ENCODE data around the gene KLHL2.
A peak's percentile ranks its signal among the peaks of the same experiment; 100 is the strongest.

Gene KLHL2

GRCh38 chr4:165191814-165192499 is 15.4 kb upstream of the KLHL2 start:
- H3K27me3 Mint-ChIP-seq: no peaks in the 10 kb centered on the region
- no peak overlapping the region for H3K27ac Mint-ChIP-seq

GRCh38 chr4:165192500-165192898 is 14.9 kb upstream of the KLHL2 start:
- ATAC-seq: no peak
- no peak overlapping the region for H3K27ac Mint-ChIP-seq

More at GRCh38 chr4:165191814-165192499, 15.4 kb upstream of the KLHL2 start:
- ATAC-seq: no peak
- Mint-ChIP-seq H3K9me3 (no peaks in the 10 kb centered on the region), H3K36me3 (no peaks in the 10 kb centered on the region), H3K4me3 (no peak overlapping the region), H3K4me1 (no peaks in the 10 kb centered on the region)

GRCh38 chr4:165192956-165193355 is 14.4 kb upstream of the KLHL2 start:
- no peaks in the 10 kb centered on the region for H3K27me3 Mint-ChIP-seq
- no peak for ATAC-seq
- H3K9me3 Mint-ChIP-seq: no peaks in the 10 kb centered on the region
- no peaks in the 10 kb centered on the region for H3K36me3 Mint-ChIP-seq
- no peaks in the 10 kb centered on the region for H3K4me1 Mint-ChIP-seq
- no peak overlapping the region for H3K27ac Mint-ChIP-seq
- H3K4me3 Mint-ChIP-seq: no peak overlapping the region

More at GRCh38 chr4:165192500-165192898, 14.9 kb upstream of the KLHL2 start:
- H3K4me1 Mint-ChIP-seq: no peaks in the 10 kb centered on the region
- no peak overlapping the region for H3K4me3 Mint-ChIP-seq
- H3K36me3 Mint-ChIP-seq: no peaks in the 10 kb centered on the region
- H3K9me3 Mint-ChIP-seq: no peaks in the 10 kb centered on the region
- H3K27me3 Mint-ChIP-seq: no peaks in the 10 kb centered on the region

GRCh38 chr4:165194368-165194767 is 13.0 kb upstream of the KLHL2 start:
- no peak overlapping the region for H3K4me3 Mint-ChIP-seq
- no peaks in the 10 kb centered on the region for H3K27me3 Mint-ChIP-seq
- H3K36me3 Mint-ChIP-seq: no peaks in the 10 kb centered on the region
- H3K27ac Mint-ChIP-seq: no peak overlapping the region
- no peaks in the 10 kb centered on the region for H3K4me1 Mint-ChIP-seq
- ATAC-seq: no peak
- no peaks in the 10 kb centered on the region for H3K9me3 Mint-ChIP-seq

GRCh38 chr4:165198329-165198728 is 9.0 kb upstream of the KLHL2 start:
- ATAC-seq: no peak
- H3K36me3 Mint-ChIP-seq: no peaks in the 10 kb centered on the region
- no peaks in the 10 kb centered on the region for H3K4me1 Mint-ChIP-seq
- no peak overlapping the region for H3K27ac Mint-ChIP-seq
- H3K27me3 Mint-ChIP-seq: no peaks in the 10 kb centered on the region
- H3K9me3 Mint-ChIP-seq: no peaks in the 10 kb centered on the region
- H3K4me3 Mint-ChIP-seq: no peak overlapping the region

GRCh38 chr4:165199286-165199685 is 8.1 kb upstream of the KLHL2 start:
- Mint-ChIP-seq H3K4me1 (peaks cover 9% of the 10 kb centered on the region), H3K27me3 (no peaks in the 10 kb centered on the region), H3K36me3 (no peaks in the 10 kb centered on the region), H3K4me3 (no peak overlapping the region), H3K9me3 (no peaks in the 10 kb centered on the region), H3K27ac (no peak overlapping the region)
- ATAC-seq: no peak

- ATAC-seq: no peak
- no peaks in the 10 kb centered on the region for H3K9me3 Mint-ChIP-seq
- H3K36me3 Mint-ChIP-seq: no peaks in the 10 kb centered on the region
- H3K4me1 Mint-ChIP-seq: peaks cover 13% of the 10 kb centered on the region
- H3K4me3 Mint-ChIP-seq: no peak overlapping the region
- no peaks in the 10 kb centered on the region for H3K27me3 Mint-ChIP-seq
- no peak overlapping the region for H3K27ac Mint-ChIP-seq
Observed at GRCh38 chr4:165199722-165200121, 7.6 kb upstream of the KLHL2 start.

GRCh38 chr4:165201806-165202205 is 5.6 kb upstream of the KLHL2 start:
- Mint-ChIP-seq H3K9me3 (no peaks in the 10 kb centered on the region), H3K36me3 (no peaks in the 10 kb centered on the region), H3K27ac (no peak overlapping the region), H3K4me1 (peaks cover 33% of the 10 kb centered on the region), H3K4me3 (no peak overlapping the region), H3K27me3 (no peaks in the 10 kb centered on the region)
- no peak for ATAC-seq

GRCh38 chr4:165203541-165204461 is 3.6 kb upstream of the KLHL2 start:
- Mint-ChIP-seq H3K27ac (peak overlapping the region; percentile 70), H3K27me3 (no peaks in the 10 kb centered on the region), H3K4me1 (peaks cover 38% of the 10 kb centered on the region), H3K9me3 (no peaks in the 10 kb centered on the region), H3K36me3 (no peaks in the 10 kb centered on the region), H3K4me3 (peak overlapping the region; percentile 5)
- peak; percentile 14 for ATAC-seq

- Mint-ChIP-seq H3K4me1 (peaks cover 44% of the 10 kb centered on the region), H3K36me3 (no peaks in the 10 kb centered on the region), H3K9me3 (no peaks in the 10 kb centered on the region), H3K27me3 (no peaks in the 10 kb centered on the region), H3K4me3 (peak overlapping the region; percentile 5), H3K27ac (peak overlapping the region; percentile 70)
- peak; percentile 17 for ATAC-seq
Observed at GRCh38 chr4:165204462-165204830, 2.9 kb upstream of the KLHL2 start.

- no peaks in the 10 kb centered on the region for H3K9me3 Mint-ChIP-seq
- peaks cover 65% of the 10 kb centered on the region for H3K4me1 Mint-ChIP-seq
- H3K36me3 Mint-ChIP-seq: no peaks in the 10 kb centered on the region
- peak overlapping the region; percentile 70 for H3K27ac Mint-ChIP-seq
- ATAC-seq: peak; percentile 31
- H3K27me3 Mint-ChIP-seq: no peaks in the 10 kb centered on the region
- H3K4me3 Mint-ChIP-seq: peak overlapping the region; percentile 78
Observed at GRCh38 chr4:165207016-165207430, 338 bp upstream of the KLHL2 start.

GRCh38 chr4:165208221-165208652 is 876 bp downstream of the KLHL2 start:
- peaks cover 75% of the 10 kb centered on the region for H3K4me1 Mint-ChIP-seq
- ATAC-seq: no peak
- peak overlapping the region; percentile 70 for H3K27ac Mint-ChIP-seq
- peak overlapping the region; percentile 84 for H3K4me3 Mint-ChIP-seq
- H3K27me3 Mint-ChIP-seq: no peaks in the 10 kb centered on the region
- no peaks in the 10 kb centered on the region for H3K36me3 Mint-ChIP-seq
- no peaks in the 10 kb centered on the region for H3K9me3 Mint-ChIP-seq

- ATAC-seq: no peak
- H3K9me3 Mint-ChIP-seq: no peaks in the 10 kb centered on the region
- peak overlapping the region; percentile 5 for H3K4me3 Mint-ChIP-seq
- H3K27ac Mint-ChIP-seq: peak overlapping the region; percentile 70
- peaks cover 75% of the 10 kb centered on the region for H3K4me1 Mint-ChIP-seq
- no peaks in the 10 kb centered on the region for H3K36me3 Mint-ChIP-seq
- no peaks in the 10 kb centered on the region for H3K27me3 Mint-ChIP-seq
Observed at GRCh38 chr4:165208741-165209388, 1.5 kb downstream of the KLHL2 start.

GRCh38 chr4:165209796-165210195 is 2.4 kb downstream of the KLHL2 start:
- peaks cover 74% of the 10 kb centered on the region for H3K4me1 Mint-ChIP-seq
- no peak overlapping the region for H3K4me3 Mint-ChIP-seq
- no peaks in the 10 kb centered on the region for H3K27me3 Mint-ChIP-seq
- H3K36me3 Mint-ChIP-seq: no peaks in the 10 kb centered on the region
- H3K27ac Mint-ChIP-seq: no peak overlapping the region
- no peak for ATAC-seq
- no peaks in the 10 kb centered on the region for H3K9me3 Mint-ChIP-seq

- Mint-ChIP-seq H3K27me3 (no peaks in the 10 kb centered on the region), H3K27ac (no peak overlapping the region), H3K36me3 (no peaks in the 10 kb centered on the region), H3K4me3 (no peak overlapping the region), H3K9me3 (no peaks in the 10 kb centered on the region), H3K4me1 (peaks cover 71% of the 10 kb centered on the region)
- no peak for ATAC-seq
Observed at GRCh38 chr4:165210566-165210965, 3.2 kb downstream of the KLHL2 start.
